Stimulated activated CD8-positive, alpha-beta memory T cell treated with anti-CD3 and anti-CD28 coated beads, Interleukin-12 subunit alpha, Interleukin-12 subunit beta, amount 100 ng/mL, for 24 hours (primary cell): ENCODE data around the gene CXorf49B.

Experiments used
- DNase-seq: peaks from one replicate; pipeline ENCODE4 v3.0.0-alpha.2; 2020; ENCODE audit errors: extremely low read depth

CXorf49B gene

GRCh38 chrX:71815906-71816156 lies 52.7 kb downstream of the CXorf49B start:
- DNase-seq = no peak
